Measurements from ENCODE around the gene CDKL5.

CDKL5 gene

GRCh38 chrX:18639280-18639679 is 213.9 kb downstream of the CDKL5 start:
- in situ Hi-C loops (cut with MboI; ENCODE audit: low sequenced_read_pairs) = no loop called here

GRCh38 chrX:18640686-18641085 is 215.3 kb downstream of the CDKL5 start:
- in situ Hi-C loops (cut with MboI; ENCODE audit: low sequenced_read_pairs) = no loop called here

GRCh38 chrX:18643243-18643642 is 217.8 kb downstream of the CDKL5 start:
- in situ Hi-C loops (cut with MboI; ENCODE audit: low sequenced_read_pairs) = no loop called here

GRCh38 chrX:18643853-18644252 is 218.4 kb downstream of the CDKL5 start:
- in situ Hi-C loops (cut with MboI; ENCODE audit: low sequenced_read_pairs) = no loop called here

- in situ Hi-C loops (cut with MboI; ENCODE audit: low sequenced_read_pairs) = no loop called here
Observed at GRCh38 chrX:18647621-18648020, 222.2 kb downstream of the CDKL5 start.

- in situ Hi-C loops (cut with MboI; ENCODE audit: low sequenced_read_pairs) = no loop called here
Observed at GRCh38 chrX:18649498-18649951, 224.1 kb downstream of the CDKL5 start.

GRCh38 chrX:18650662-18651061 is 225.3 kb downstream of the CDKL5 start:
- in situ Hi-C loops (cut with MboI; ENCODE audit: low sequenced_read_pairs) = no loop called here

- in situ Hi-C loops (cut with MboI; ENCODE audit: low sequenced_read_pairs) = no loop called here
Observed at GRCh38 chrX:18652636-18653035, 227.2 kb downstream of the CDKL5 start.

GRCh38 chrX:18654875-18655836 is 229.7 kb downstream of the CDKL5 start:
- in situ Hi-C loops (cut with MboI; ENCODE audit: low sequenced_read_pairs) = no loop called here

- in situ Hi-C loops (cut with MboI; ENCODE audit: low sequenced_read_pairs) = no loop called here
Observed at GRCh38 chrX:18661273-18661672, 235.9 kb downstream of the CDKL5 start.

- in situ Hi-C loops (cut with MboI; ENCODE audit: low sequenced_read_pairs) = no loop called here
Observed at GRCh38 chrX:18664947-18665346, 239.5 kb downstream of the CDKL5 start.

GRCh38 chrX:18666614-18667013 is 241.2 kb downstream of the CDKL5 start:
- in situ Hi-C loops (cut with MboI; ENCODE audit: low sequenced_read_pairs) = no loop called here

- in situ Hi-C loops (cut with MboI; ENCODE audit: low sequenced_read_pairs) = no loop called here
Observed at GRCh38 chrX:18668071-18668835, 242.8 kb downstream of the CDKL5 start.

GRCh38 chrX:18672008-18672407 is 246.6 kb downstream of the CDKL5 start, which contains the start of gene RS1:
Gene RS1, minus strand, starts transcription at chrX:18672108. Its CDS starts 40 bp downstream, at chrX:18672068.
- in situ Hi-C loops (cut with MboI; ENCODE audit: low sequenced_read_pairs) = no loop called here

GRCh38 chrX:18674417-18674787 is 249.0 kb downstream of the CDKL5 start:
- in situ Hi-C loops (cut with MboI; ENCODE audit: low sequenced_read_pairs) = no loop called here

- in situ Hi-C loops (cut with MboI; ENCODE audit: low sequenced_read_pairs) = no loop called here
Observed at GRCh38 chrX:18674788-18675735, 249.7 kb downstream of the CDKL5 start.

GRCh38 chrX:18676050-18676449 is 250.6 kb downstream of the CDKL5 start:
- in situ Hi-C loops (cut with MboI; ENCODE audit: low sequenced_read_pairs) = no loop called here

GRCh38 chrX:18676470-18676869 is 251.1 kb downstream of the CDKL5 start:
- in situ Hi-C loops (cut with MboI; ENCODE audit: low sequenced_read_pairs) = no loop called here

GRCh38 chrX:18677161-18677869 is 251.9 kb downstream of the CDKL5 start:
- in situ Hi-C loops (cut with MboI; ENCODE audit: low sequenced_read_pairs) = no loop called here

- in situ Hi-C loops (cut with MboI; ENCODE audit: low sequenced_read_pairs) = no loop called here
Observed at GRCh38 chrX:18681996-18682395, 256.6 kb downstream of the CDKL5 start.
